Activated CD4-positive, alpha-beta T cell treated with anti-CD3 and anti-CD28 coated beads for 1 hour (primary cell): ENCODE results near the gene ADORA3.
"Not testable (repeated sequence)": the region's sequence is repeated elsewhere in the genome, so short reads cannot be mapped to it uniquely, and the experiment has no call there.

ENCODE experiments used
- DNase-seq: peaks from one replicate; pipeline ENCODE4 v3.0.0-alpha.2; 2020

ADORA3 gene

GRCh38 chr1:111503585-111504060, at the start of gene ADORA3, which contains the start of gene TMIGD3:
Gene ADORA3 (minus strand): TSS chr1:111503633. CDS start chr1:111503354, 279 bp downstream.
Gene TMIGD3 (minus strand): TSS chr1:111503633. CDS start chr1:111503354, 279 bp downstream.
- no peak for DNase-seq

DNA sequence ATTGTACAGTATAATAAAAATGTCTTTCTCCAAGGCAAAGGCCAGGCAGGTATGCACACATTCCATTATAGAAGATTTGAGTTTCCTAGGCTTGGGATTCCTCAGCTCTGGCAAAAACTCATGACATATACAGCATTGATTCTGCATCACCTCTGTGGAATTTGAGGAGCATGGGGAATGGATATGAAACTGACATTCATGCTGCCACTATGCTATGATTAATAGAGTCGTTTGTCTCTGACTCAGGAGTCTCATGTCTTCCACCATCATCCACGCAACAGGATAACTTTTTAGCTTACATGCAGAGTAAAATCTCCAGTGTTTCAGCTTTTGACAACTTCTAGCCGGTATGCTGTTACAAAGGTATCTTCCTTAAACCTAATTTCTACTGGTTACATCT, 49.8 kb upstream of the ADORA3 start:
- no peak for DNase-seq

DNA sequence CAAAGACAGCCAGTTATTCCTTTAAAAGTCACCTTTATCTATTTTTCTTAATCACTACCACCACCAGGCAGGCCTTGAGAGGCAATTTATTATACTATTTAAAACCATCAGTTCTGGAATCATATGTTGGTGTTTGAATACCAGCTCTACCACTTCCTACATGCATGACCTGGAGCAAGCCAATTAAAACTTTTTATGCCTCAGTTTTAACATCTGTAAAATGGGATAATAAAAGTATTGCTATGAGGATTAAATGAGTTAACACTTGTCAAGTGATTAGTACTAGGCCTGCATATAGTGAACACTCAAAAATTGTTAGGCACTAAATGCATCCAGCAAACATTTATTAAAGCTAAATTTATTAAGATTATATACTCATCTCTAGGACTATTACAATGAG, 49.2 kb upstream of the ADORA3 start:
- DNase-seq = no peak

DNA sequence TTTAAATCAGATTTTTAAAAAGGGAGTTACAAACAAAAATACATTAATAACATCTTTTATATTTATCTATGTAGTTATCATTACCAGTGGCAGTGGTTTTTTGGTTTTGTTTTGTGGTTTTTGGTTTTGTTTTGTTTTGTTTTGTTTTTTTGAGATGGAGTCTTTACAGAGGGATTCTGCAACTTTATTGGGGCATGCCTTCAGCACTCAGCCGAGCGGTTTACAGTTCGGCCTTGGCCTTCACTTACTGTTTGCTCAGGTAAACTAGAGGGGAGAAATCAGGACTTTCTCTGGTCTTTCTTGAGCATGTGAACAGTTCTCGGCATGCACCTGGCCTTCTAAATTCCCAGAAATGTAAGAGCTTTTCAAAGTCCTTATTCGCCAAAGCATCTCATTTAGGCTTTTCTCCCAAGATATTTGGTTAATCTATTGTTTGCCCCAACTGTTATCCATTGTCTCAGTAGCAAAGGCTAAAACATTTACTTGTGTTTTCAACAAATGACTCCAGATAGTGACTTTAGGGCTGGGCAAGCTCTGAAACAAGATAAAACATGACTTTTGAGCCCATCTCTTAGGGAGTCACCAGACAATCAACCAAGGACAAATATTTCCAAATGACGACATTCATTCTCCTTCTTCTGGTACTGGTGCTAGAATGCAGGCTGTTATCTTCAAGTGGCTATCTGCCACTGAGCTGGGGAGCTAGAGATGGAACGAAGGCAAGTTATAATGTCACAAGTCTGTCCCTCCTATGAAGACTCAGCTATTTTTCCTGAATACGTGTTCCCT, 48.4 kb upstream of the ADORA3 start:
- DNase-seq = no peak

GRCh38 chr1:111547786-111548185, 44.4 kb upstream of the ADORA3 start:
- not testable (repeated sequence) for DNase-seq

- no peak for DNase-seq
These were observed 38.8 kb upstream of the ADORA3 start for GRCh38 chr1:111542187-111542586.

GRCh38 chr1:111541721-111542120, 38.3 kb upstream of the ADORA3 start:
- DNase-seq = no peak

- no peak for DNase-seq
These were observed 37.5 kb upstream of the ADORA3 start for GRCh38 chr1:111540928-111541327.

DNA sequence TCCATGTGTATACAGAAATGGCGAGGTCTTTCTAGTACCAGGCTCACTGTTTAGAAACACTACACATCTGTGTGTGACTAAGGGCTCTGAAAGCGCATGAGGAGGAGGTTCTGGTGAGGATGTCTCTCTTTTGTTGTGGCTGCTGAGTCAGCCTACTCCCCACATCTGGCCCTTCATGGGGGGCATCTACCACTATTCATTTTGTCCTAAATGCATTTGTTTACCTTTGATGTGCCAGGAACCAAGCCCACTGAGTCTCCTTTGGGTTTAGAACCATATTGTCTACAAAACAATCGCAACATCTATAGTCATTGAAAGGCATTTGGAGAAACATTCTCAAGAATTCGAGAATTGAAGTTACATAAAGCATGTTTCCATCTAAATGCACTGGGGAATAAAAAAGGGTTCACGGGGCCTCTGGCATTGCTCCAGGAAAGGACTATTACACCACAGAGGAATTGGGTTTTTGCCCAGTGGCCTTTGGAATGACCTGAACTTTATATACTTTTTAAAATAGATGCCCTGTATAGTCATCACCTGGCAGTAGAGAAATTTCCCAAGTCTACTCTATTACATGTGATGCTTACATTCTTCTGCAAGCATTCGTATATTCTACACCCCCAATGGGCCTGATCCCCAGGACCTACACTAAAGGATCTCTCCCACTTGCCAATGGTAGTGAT, 35.1 kb upstream of the ADORA3 start:
- no peak for DNase-seq

DNA sequence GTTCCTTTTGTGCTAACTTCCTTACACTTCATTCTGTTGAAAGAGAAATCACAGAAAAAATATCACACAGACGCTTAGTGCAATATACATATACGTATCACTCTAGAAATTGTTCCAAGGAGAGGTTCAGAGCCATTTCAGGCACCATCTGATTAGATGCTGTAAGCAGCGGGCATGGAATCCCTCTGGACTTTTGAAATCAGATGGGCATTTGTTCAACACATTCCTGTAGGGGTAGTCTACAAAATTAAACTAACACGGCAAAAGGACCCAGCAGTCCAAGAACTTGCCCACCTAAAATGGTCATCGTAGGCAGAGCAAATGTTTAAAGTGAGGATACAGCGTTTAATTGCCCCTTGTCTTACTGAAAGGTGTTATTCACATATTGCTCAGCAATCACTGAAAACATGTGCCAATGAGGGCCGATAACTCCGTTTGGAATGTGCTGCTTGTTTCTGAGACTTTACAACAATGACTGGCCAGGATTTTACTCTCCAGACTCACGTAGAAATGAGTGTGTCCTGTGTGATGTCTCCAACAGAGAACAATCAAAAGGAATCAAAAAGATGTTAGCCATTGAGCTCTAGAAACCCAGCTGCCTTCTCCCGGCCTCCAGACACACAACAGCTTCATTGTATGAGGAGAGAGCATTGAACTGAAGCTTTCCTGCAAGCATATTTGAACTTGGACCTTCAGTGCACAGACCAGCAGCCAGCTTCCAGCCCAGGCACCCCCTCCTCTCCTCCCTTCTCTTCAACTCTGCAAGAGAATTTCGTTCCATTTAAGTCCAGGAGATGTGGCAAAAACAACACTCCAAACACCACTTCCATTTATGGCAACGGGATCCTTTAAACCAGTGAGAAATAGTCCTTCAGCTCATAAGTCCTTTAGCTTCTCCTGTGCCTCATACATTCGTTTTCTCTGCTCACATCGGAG, 32.1 kb upstream of the ADORA3 start:
- no peak for DNase-seq

GRCh38 chr1:111520053-111520452, 16.6 kb upstream of the ADORA3 start:
- DNase-seq = no peak

DNA sequence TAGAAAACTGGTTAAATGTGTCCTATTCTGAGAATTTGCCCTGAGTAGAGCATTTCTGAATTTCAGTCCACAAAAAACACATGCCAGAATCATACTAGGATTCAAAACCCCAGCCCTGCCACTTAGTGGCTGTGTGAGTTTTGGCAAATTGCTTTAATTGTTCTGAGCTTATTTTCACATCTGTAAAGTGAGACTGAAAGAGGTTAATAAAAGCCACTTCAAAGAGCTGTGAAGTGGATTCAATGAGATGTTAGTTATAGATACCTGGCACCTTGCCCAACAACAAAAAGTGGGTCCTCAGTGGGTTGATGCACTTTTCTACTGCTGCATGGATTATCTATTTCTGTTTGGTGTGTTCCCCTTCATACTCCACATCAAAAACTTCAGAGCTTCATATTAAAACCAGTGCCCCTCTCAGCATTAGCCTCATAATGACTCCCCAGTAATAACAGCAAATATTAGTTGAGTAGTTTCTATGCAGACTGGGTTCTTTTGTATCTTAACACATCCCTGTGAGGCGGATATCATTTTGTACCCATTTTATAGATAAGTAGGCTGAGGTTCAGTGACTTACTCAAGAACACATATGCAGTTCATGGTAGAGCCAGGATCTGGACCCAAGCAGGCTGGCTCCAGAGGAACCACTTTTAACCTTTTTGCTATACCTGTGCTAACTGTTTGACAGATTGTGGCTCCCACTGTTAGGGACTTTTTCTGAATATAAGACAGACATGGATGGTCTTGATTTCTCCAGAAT, 14.2 kb upstream of the ADORA3 start:
- no peak for DNase-seq

GRCh38 chr1:111516005-111516535, 12.6 kb upstream of the ADORA3 start:
- DNase-seq = no peak

- DNase-seq = no peak
These were observed 12.0 kb upstream of the ADORA3 start for GRCh38 chr1:111515291-111516004.

GRCh38 chr1:111513410-111514020, 10.1 kb upstream of the ADORA3 start:
- DNase-seq = no peak

DNA sequence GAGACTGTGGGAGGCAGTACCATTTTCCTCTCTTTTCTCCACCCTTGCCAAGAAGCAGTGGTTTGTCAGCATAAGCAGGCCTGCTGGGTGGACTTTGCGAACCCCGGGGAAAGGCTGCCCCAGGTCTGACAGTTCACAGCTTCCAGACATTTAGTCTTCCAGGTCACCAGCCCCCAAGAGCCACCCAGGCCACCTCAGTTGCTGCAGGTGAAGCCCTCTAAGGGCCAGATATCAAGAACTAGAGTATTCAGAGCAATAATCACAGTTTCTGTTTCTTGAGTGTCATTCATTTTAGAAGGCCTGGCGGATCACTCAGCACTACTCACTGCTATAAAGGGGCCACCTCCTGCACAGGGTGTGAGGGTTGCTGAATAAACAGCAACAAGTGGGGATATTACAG, 9.5 kb upstream of the ADORA3 start:
- DNase-seq = no peak

DNA sequence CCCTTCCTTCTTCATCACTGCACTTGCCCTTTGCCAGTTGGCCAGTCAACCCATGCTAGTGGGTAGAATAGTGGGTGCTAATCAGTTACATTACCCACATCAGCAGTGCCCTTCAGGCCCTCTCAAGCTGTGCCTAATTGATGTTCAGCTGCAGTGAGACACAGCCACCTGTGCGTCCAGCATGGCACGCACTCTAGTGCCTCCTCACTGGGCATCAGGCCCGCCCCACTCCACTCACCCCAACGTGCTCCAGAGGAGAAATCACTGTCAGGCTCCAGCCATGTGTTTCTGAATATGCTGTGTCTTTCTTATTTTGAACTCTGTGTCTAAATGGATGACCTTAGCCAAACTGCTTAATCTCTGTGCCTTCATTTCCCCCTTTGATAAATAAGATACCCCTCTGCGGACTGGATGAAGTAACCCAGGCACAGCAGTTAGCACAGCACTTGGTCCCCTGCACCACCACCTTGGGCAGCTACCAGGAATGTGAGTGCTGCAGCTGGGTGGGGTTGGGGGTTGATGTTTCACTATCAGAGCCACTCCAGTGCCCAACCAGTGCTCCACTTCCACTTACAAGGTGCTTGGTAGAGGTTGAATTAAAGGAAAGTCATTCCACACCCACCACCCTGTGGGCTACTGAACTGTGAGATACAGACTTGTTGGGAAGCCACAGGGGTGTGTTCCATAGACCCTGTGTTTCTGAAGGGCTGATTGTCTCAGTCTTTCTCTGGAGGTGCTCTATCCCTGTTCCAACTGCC, 8.9 kb upstream of the ADORA3 start:
- DNase-seq = no peak

DNA sequence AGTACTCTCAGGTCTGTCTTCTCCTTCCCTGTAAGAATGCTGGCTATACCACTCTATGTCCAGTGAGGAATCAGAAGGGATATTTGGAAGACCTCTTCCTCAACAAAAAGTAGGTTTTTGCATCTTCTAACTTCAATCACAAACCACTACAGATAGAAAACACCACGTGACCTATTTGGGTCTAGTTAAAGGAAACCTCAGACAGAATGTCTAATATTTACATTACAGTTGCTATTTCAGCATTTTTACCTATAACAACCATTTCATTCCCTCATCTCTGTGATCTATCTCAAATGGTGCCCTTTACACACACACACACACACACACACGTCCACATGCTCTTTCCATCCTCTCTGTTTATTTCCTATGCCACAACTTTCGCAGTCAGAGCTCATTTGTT, 7.9 kb upstream of the ADORA3 start:
- DNase-seq = no peak

DNA sequence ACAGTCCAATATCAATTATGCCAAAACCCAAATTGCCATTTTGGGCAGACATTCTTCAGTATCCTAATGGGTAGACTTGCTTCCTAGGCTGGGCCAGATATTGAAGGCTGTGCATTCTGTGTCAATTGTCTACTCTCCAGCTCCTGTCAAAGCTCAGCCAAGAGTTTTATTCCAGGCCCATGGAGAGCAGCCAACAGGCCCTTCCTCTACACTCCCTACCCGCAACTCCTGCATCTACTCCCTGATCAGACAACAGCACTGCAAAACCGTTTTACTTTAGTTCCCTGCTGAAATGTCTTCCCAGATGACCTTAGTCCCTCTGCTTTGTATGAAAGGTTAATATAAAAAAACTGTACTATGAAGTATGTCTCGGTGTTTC, 6.6 kb upstream of the ADORA3 start:
- no peak for DNase-seq
